ENCODE data around the gene RAB8B. TPM values are rescaled to one million over a fixed set of nuclear protein-coding genes. Genes with fewer than 3 reads are reported as not detected.

RAB8B gene
- total and polyA plus RNA-seq, 10 of the 15 experiments (the other 5 are each of a cell fraction or from before 2014, with no cell fraction given): 17.8 to 104 (median 65.1) TPM

DNA sequence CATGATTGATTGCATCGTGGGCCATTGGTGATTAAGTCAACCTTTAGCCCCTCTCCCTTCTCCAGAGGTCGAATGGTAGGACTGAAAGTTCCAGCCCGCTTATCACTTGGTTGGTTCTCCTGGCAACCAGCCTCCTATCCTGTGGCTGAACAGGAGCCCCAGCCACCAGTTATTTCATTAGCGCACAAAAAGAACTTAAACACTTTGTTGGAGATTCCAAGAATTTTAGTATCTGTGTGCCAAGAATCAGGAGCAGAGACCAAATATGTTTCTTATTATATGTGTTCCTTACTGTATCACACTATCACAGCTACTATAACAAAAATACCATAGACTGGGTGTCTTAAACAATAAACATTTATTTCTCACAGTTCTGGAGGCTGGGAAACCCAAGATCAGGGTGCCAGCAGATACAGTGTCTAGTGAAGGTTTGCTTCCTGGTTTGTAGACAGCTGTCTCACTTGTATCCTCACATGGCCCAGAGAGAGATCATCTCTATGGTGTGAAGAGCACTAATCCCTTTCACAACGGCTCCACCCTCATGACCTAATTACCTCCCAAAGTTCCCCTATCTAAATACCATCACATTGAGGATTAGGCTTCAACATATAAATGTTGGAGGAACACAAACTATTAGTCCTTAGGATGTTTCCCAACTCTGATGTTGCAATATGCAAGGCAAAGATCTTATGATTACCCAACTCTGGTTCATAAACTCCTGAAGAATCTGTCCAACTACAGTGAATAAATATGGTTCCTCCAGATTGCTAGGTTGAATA lies 57.5 kb downstream of the RAB8B start (continued):
- TF ChIP-seq, protein P1, sequence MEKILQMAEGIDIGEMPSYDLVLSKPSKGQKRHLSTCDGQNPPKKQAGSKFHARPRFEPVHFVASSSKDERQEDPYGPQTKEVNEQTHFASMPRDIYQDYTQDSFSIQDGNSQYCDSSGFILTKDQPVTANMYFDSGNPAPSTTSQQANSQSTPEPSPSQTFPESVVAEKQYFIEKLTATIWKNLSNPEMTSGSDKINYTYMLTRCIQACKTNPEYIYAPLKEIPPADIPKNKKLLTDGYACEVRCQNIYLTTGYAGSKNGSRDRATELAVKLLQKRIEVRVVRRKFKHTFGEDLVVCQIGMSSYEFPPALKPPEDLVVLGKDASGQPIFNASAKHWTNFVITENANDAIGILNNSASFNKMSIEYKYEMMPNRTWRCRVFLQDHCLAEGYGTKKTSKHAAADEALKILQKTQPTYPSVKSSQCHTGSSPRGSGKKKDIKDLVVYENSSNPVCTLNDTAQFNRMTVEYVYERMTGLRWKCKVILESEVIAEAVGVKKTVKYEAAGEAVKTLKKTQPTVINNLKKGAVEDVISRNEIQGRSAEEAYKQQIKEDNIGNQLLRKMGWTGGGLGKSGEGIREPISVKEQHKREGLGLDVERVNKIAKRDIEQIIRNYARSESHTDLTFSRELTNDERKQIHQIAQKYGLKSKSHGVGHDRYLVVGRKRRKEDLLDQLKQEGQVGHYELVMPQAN (conservative IDR thresholded peaks at IDR 0.05): no peak
- TF ChIP-seq CHD4 (IDR thresholded peaks at IDR 0.05) (no peak), SUPT20H (IDR thresholded peaks at IDR 0.05; ENCODE audit: borderline replicate concordance, control insufficient read depth, low read depth, low read length) (no peak), SUZ12 (IDR thresholded peaks at IDR 0.05; ENCODE audit: unreplicated experiment) (no peak), RBBP5 (conservative IDR thresholded peaks at IDR 0.05) (no peak), HDGF (IDR thresholded peaks at IDR 0.05) (no peak)
- TF ChIP-seq, protein P2, sequence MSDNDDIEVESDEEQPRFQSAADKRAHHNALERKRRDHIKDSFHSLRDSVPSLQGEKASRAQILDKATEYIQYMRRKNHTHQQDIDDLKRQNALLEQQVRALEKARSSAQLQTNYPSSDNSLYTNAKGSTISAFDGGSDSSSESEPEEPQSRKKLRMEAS (IDR thresholded peaks at IDR 0.05; ENCODE audit: low read depth, low read length): no peak

DNA sequence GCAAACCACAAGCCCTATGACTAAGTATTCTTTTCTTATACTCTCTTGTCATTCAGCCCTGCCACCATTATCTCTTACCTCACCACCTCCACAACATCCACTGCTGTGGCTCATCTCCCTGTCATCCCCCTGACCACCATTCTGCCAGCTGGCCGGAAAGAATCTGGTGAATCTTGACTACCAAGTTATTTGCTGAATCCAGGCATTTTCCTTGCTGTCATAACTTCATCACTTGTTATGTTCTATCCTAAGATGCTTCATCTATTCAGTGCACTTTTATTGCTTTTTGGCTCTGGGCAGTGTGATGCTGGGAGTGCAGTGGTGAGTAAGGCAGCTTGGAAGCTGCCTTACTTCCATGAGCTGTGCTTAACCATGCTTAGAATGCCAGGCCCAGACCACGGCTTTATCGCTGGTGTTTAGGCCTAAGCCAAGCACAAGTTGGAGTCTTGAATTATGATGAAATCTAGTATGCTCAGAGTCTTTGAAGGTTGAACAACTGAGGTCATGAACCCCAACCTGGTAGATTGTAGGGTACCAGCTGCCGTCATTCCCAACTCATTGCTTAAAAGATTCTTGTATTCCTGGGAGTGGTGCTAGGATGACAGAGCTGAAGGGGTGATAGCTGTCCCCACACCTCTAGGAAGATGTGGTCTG lies 61.0 kb downstream of the RAB8B start:
- CTCF ChIA-PET: no interaction called here
- H3K4me2 ChIP-seq (ENCODE audit: control insufficient read depth, insufficient read depth): no peak overlapping the region
- TF ChIP-seq IKZF1 (conservative IDR thresholded peaks at IDR 0.05) (no peak), NFXL1 (IDR thresholded peaks at IDR 0.05; ENCODE audit: borderline replicate concordance) (no peak), TCF7 (IDR thresholded peaks at IDR 0.05; ENCODE audit: borderline replicate concordance) (no peak), SIX5 (IDR thresholded peaks at IDR 0.05; ENCODE audit: low read depth, low read length, severe bottlenecking) (no peak), WRNIP1 (IDR thresholded peaks at IDR 0.05; ENCODE audit: borderline replicate concordance, low read depth, low read length) (no peak), NFYA (IDR thresholded peaks at IDR 0.05; ENCODE audit: borderline replicate concordance, low read depth, low read length) (no peak), HDAC2 (IDR thresholded peaks at IDR 0.05) (no peak), CHD1 (IDR thresholded peaks at IDR 0.05; ENCODE audit: low read depth, low read length) (no peak), ETV6 (conservative IDR thresholded peaks at IDR 0.05 in 1 of 2, IDR thresholded peaks at IDR 0.05 in 1 of 2; ENCODE audit: borderline replicate concordance in 1 of 2, low read depth in 1 of 2) (no peak)
- TF ChIP-seq, protein P3, sequence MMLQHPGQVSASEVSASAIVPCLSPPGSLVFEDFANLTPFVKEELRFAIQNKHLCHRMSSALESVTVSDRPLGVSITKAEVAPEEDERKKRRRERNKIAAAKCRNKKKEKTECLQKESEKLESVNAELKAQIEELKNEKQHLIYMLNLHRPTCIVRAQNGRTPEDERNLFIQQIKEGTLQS (IDR thresholded peaks at IDR 0.05; ENCODE audit: borderline replicate concordance, extremely low read depth, low read depth, low read length): no peak
- TF ChIP-seq, protein P4, sequence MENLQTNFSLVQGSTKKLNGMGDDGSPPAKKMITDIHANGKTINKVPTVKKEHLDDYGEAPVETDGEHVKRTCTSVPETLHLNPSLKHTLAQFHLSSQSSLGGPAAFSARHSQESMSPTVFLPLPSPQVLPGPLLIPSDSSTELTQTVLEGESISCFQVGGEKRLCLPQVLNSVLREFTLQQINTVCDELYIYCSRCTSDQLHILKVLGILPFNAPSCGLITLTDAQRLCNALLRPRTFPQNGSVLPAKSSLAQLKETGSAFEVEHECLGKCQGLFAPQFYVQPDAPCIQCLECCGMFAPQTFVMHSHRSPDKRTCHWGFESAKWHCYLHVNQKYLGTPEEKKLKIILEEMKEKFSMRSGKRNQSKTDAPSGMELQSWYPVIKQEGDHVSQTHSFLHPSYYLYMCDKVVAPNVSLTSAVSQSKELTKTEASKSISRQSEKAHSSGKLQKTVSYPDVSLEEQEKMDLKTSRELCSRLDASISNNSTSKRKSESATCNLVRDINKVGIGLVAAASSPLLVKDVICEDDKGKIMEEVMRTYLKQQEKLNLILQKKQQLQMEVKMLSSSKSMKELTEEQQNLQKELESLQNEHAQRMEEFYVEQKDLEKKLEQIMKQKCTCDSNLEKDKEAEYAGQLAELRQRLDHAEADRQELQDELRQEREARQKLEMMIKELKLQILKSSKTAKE (IDR thresholded peaks at IDR 0.05; ENCODE audit: low read depth, poor library complexity, severe bottlenecking): no peak

More for the DNA sequence above, 61.0 kb downstream of the RAB8B start:
- H3K27me3 ChIP-seq (replicated peaks in 1 of 2; ENCODE audit: control insufficient read depth in 2 of 2, insufficient read depth in 2 of 2, low read length in 1 of 2): no peaks in the 10 kb centered on the region
- no TSS peak for BruUV-seq (replicated peaks)
- H3K79me2 ChIP-seq (ENCODE audit: control insufficient read depth, insufficient read depth, low read length): no peaks in the 10 kb centered on the region
- POLR2A ChIA-PET: no interaction called here
- DNase-seq (ENCODE audit: low read depth, low spot score) (no peak), FAIRE-seq (no peak), ATAC-seq (no peak)
- intact Hi-C loops (cut with micrococcal nuclease; ENCODE audit: unreplicated experiment) (no loop called here), in situ Hi-C loops (cut with MboI) (no loop called here)
- no peak overlapping the region for H2AFZ ChIP-seq (ENCODE audit: control insufficient read depth, low read depth, low read length)
- peaks cover 4 to 28% of the 10 kb centered on the region in 2 experiments for H3K36me3 ChIP-seq (ENCODE audit: control insufficient read depth in 2 of 2, insufficient read depth in 2 of 2, low read length in 1 of 2)
- no peaks in the 10 kb centered on the region for H3K4me1 ChIP-seq (ENCODE audit: control insufficient read depth, insufficient read depth, low read length)
- H3K9me3 ChIP-seq (replicated peaks; ENCODE audit: control insufficient read depth, insufficient read depth, low read length): no peaks in the 10 kb centered on the region
- no peak overlapping the region for H3K4me3 ChIP-seq
- RAD21 ChIA-PET (ENCODE audit: unreplicated experiment): no interaction called here
- no peak overlapping the region for H3K9ac ChIP-seq (ENCODE audit: control insufficient read depth, insufficient read depth, low read length)
- H3K27ac ChIP-seq (ENCODE audit: control insufficient read depth, insufficient read depth): no peak overlapping the region
- SMC1A ChIA-PET (ENCODE audit: uncharacterized antibody, unreplicated experiment): interaction anchor here (2.9 kb wide), 1 partner anchor 11 kb away, joined by 10 read pairs; no protein-coding TSS in a partner anchor
- H4K20me1 ChIP-seq (ENCODE audit: control insufficient read depth, insufficient read depth): no peaks in the 10 kb centered on the region
- 96% methylated on average over 4 of the region's 4 CpGs for WGBS (ENCODE audit: insufficient coverage, insufficient replicate concordance, low lambda C conversion rate, missing lambda C conversion rate)

Measured in GM12878 (cell line).